Lung microvascular endothelial cell (primary cell): Measurements from ENCODE around the gene IP6K1. TPM values are rescaled to one million over a fixed set of nuclear protein-coding genes. Genes with fewer than 3 reads are reported as not detected.
A peak's percentile ranks its signal among the peaks of the same experiment; 100 is the strongest.
"Not testable (repeated sequence)": the region's sequence is repeated elsewhere in the genome, so short reads cannot be mapped to it uniquely, and the experiment has no call there.

ENCODE experiments used
- DNase-seq, 2 donors: peaks; one replicate each; pipeline versions ENCODE4 v3.0.0 to v3.0.0-alpha.2; 2010; ENCODE audit warnings: low read depth in 2 of 2
- total RNA-seq: library from RNA; depleted of rRNA; stranded (reverse); fragments of >200 nt; gene quantifications from 2 replicates; pipeline ENCODE4 v1.2.1, GENCODE V29; 2014

The IP6K1 gene
- total RNA-seq, 1 donor from 2014 or later, result 47.4 TPM

GRCh38 chr3:49689046-49689907, 97.1 kb downstream of the IP6K1 start, which contains the start of the genes MST1 and RNF123:
Gene MST1 (minus strand): TSS chr3:49689474. CDS start chr3:49688691, 783 bp downstream.
Gene RNF123 (plus strand): TSS chr3:49689557. CDS start chr3:49691166, 1,609 bp downstream.
- DNase-seq, result peak; percentile 93 to 95

- DNase-seq, result not testable (repeated sequence)
These were observed 97.8 kb downstream of the IP6K1 start for GRCh38 chr3:49688338-49689045.

- DNase-seq, result not testable (repeated sequence)
These were observed 98.9 kb downstream of the IP6K1 start for GRCh38 chr3:49687424-49687795.

GRCh38 chr3:49686769-49687423, 99.4 kb downstream of the IP6K1 start:
- not testable (repeated sequence) for DNase-seq

- DNase-seq, result not testable (repeated sequence)
These were observed 100.0 kb downstream of the IP6K1 start for GRCh38 chr3:49686346-49686745.

GRCh38 chr3:49685846-49686245, 100.5 kb downstream of the IP6K1 start:
- DNase-seq, result not testable (repeated sequence)

GRCh38 chr3:49685103-49685502, 101.2 kb downstream of the IP6K1 start:
- not testable (repeated sequence) for DNase-seq

- not testable (repeated sequence) for DNase-seq
These were observed 101.9 kb downstream of the IP6K1 start for GRCh38 chr3:49684453-49684852.

GRCh38 chr3:49683162-49683561, 103.2 kb downstream of the IP6K1 start:
- DNase-seq, result no peak

- no peak for DNase-seq
These were observed 104.8 kb downstream of the IP6K1 start for GRCh38 chr3:49681543-49681942.

- no peak for DNase-seq
These were observed 105.2 kb downstream of the IP6K1 start for GRCh38 chr3:49681232-49681522.

- DNase-seq, result no peak
These were observed 105.7 kb downstream of the IP6K1 start for GRCh38 chr3:49680493-49681231.

- no peak for DNase-seq
These were observed 110.4 kb downstream of the IP6K1 start for GRCh38 chr3:49675912-49676311.

GRCh38 chr3:49674497-49674983, 111.8 kb downstream of the IP6K1 start:
- DNase-seq, result no peak

Other genes starting within 250 kb of the IP6K1 start
- under 0.01 TPM in 2 replicates for gene BSN, start 232.1 kb downstream of the IP6K1 start, total RNA-seq
- 88.3 and 92.1 TPM in 2 replicates for gene APEH, start 112.2 kb downstream of the IP6K1 start, total RNA-seq
- gene MST1, start 97.1 kb downstream of the IP6K1 start, total RNA-seq, result 1.5 and 2.2 TPM in 2 replicates
- gene RNF123, start 97.0 kb downstream of the IP6K1 start, total RNA-seq, result 14.8 and 23.2 TPM in 2 replicates
- gene AMIGO3, start 66.9 kb downstream of the IP6K1 start, total RNA-seq, result under 0.01 and 0.40 TPM in 2 replicates
- gene GMPPB, start 62.6 kb downstream of the IP6K1 start, total RNA-seq, result 12.9 and 19.4 TPM in 2 replicates
- not detected in 2 replicates for gene CDHR4, start 13.3 kb upstream of the IP6K1 start, total RNA-seq
- 12.3 and 17.2 TPM in 2 replicates for gene INKA1, start 16.7 kb upstream of the IP6K1 start, total RNA-seq
- 23.3 and 23.4 TPM in 2 replicates for gene UBA7, start 27.4 kb upstream of the IP6K1 start, total RNA-seq
- gene TRAIP, start 70.0 kb upstream of the IP6K1 start, total RNA-seq, result 1.2 and 2.4 TPM in 2 replicates
- gene CAMKV, start 83.4 kb upstream of the IP6K1 start, total RNA-seq, result under 0.01 TPM in 2 replicates
- gene MST1R, start 117.3 kb upstream of the IP6K1 start, total RNA-seq, result under 0.01 and 0.22 TPM in 2 replicates
- gene MON1A, start 143.3 kb upstream of the IP6K1 start, total RNA-seq, result 5.7 and 7.9 TPM in 2 replicates
- gene RBM6, start 153.6 kb upstream of the IP6K1 start, total RNA-seq, result 19.2 and 36.7 TPM in 2 replicates